ENCODE data around the gene TRIM56.

TRIM56 gene

DNA sequence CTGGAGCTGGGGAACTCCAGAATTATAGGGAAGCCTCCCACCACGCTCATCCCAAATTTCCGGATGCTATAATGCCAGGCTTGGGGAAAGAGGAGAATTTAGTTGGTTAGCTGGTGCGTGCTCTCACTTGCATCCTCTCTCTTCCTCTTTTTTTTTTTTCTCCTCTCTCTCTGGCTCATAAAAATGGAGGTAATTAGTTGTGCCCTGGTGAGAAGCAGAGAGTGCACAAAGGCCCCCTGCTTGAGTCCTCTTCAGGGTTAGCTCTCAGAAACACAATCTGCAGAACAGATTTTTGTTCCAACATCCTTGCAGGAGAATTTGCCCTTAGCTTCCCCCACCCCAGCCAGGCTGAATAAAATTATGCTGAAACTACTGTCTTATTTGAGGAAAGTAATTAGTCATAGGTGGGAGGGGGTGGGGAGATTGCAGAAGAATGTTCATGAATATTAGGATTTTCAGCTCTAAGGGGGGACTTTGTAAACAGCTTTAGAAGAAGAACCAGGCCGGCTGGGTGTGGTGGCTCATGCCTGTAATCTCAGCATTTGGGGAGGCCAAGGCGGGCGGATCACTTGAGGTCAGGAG, 49.2 kb downstream of the TRIM56 start:
- DNase-seq, result peak; percentile 84

DNA sequence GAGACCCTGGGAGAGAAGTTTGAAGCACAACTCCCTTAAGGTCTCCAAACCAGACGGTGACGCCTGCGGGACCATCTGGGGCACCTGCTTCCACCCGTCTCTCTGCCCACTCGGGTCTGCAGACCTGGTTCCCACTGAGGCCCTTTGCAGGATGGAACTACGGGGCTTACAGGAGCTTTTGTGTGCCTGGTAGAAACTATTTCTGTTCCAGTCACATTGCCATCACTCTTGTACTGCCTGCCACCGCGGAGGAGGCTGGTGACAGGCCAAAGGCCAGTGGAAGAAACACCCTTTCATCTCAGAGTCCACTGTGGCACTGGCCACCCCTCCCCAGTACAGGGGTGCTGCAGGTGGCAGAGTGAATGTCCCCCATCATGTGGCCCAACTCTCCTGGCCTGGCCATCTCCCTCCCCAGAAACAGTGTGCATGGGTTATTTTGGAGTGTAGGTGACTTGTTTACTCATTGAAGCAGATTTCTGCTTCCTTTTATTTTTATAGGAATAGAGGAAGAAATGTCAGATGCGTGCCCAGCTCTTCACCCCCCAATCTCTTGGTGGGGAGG, 52.5 kb downstream of the TRIM56 start:
- no peak for DNase-seq

DNA sequence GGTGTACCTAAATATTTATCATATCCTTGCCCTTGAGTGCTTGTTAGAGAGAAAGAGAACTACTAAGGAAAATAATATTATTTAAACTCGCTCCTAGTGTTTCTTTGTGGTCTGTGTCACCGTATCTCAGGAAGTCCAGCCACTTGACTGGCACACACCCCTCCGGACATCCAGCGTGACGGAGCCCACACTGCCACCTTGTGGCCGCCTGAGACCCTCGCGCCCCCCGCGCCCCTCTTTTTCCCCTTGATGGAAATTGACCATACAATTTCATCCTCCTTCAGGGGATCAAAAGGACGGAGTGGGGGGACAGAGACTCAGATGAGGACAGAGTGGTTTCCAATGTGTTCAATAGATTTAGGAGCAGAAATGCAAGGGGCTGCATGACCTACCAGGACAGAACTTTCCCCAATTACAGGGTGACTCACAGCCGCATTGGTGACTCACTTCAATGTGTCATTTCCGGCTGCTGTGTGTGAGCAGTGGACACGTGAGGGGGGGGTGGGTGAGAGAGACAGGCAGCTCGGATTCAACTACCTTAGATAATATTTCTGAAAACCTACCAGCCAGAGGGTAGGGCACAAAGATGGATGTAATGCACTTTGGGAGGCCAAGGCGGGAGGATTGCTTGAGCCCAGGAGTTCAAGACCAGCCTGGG, 53.1 kb downstream of the TRIM56 start:
- DNase-seq, result peak; percentile 98

DNA sequence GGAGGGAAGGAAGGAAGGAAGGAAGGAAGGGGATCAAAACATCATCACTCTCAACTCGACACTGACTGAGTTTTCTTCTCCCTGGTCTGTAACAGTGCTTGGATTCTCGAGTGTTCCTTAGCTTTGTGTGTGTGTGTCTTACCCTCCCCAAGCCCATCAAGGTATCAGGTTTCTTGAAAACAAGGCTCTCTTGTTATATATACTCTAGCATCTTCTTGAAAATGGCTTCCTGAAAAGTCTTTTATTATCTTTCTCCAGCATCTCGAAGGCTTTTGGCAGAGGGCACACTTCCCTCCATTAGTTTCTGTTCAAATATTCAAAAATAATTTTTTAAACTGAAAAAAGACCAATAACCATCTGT, 55.0 kb downstream of the TRIM56 start:
- DNase-seq, result no peak

DNA sequence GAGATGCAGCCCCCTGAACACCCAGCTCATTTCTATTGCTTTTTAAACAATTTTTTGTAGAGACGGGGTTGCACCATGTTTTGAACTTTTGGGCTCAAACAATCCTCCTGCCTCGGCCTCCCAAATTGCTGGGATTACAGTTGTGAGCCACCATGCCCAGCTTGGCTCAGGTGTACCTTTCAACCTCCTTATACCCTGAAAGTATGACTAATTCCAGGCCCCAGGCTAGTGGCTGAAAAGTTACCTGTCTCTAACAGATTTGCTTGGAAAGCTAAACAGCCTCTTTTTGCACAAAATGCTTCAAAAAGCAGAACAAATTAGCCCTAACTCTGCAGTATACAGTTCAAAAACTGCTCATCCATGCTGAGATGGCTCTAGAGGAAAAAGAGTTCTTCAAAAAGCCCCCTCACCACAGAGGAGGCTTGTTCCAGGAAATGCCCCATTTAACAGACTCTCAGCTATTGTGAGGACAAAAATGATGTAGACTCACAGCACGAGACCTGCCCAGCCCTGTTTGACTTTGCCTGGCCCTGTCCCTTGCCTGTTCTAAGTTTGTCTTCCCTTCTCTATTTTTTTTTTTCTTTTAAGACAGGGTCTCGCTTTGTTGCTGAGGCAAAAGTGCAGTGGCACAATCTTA, 55.6 kb downstream of the TRIM56 start:
- no peak for DNase-seq

Data from fibroblast of skin of right biceps (primary cell).